MV-4-11 (cell line): ENCODE data around the gene MEAK7.

ENCODE experiments used
- DNase-seq: peaks from one replicate; lab custom pipeline; 2025; lab: John Stamatoyannopoulos, UW

Gene MEAK7

DNA sequence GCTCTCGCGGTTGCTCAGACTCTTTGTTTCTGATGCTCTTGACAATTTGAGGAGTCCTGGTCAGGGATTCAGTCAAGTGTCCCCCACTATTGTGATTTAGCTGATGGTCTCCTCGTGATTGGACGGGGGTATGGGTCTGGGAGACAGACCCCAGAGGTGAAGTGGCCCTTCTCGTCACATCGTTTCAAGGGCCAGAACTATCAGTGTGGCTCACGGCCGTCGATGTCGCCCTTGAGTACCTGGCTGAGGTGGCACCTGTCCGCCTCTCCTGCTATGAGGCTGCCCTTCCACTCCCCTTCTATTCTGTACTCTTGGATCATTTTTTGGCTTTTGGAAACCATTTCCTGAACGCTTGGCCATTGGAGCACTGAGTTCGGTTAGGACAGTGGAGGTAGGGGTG lies 7.4 kb upstream of the MEAK7 start:
- DNase-seq, result no peak

GRCh38 chr16:84511180-84511800 lies 6.8 kb upstream of the MEAK7 start:
- DNase-seq, result peak; percentile 73

GRCh38 chr16:84509032-84509950 lies 4.8 kb upstream of the MEAK7 start:
- DNase-seq, result no peak

- no peak for DNase-seq
Measured at GRCh38 chr16:84508502-84508901, 4.0 kb upstream of the MEAK7 start.

DNA sequence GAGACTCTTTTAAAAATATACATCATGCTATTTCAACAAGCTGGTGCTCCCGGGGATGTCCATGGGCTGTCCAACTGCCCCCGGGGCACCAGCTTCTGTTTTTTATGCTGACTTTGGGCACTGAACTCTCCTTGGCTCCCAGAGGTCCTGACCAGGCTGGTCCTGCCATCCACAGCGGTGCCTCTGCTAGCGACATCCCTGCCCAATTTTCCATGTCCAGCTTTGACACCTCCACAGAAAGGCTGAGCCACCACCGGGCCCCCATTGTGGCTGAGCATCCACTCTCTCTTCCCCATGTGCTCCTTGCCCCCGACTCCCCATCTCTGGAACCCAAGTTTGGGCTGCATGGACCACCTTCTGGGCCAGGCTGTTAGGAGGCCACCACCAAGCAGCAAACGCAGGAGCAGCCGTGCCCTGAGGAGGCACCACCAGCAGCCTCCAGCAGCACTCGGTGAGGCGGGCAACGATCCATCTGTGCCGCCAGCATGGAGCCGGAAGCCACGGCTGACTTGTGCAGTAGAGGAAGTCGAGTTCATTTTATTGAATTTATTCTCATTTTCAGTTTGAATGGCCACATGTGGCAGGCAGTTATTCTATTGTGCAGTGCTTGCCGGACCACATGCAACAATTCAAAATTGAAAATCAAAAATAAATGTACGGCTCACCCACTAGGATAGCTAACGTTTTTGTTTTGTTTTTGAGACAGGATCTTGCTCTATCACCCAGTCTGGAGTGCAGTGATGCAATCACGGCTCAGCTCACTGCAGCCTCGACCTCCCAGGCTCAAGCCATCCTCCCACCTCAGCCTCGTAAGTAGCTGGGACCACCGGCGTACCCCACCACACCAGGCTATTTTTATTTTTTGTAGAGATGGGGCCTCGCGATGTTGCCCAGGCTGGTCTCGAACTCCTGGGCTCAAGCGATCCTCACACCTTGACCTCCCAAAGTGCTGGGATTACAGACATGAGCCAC lies 2.8 kb upstream of the MEAK7 start:
- DNase-seq, result peak; percentile 44

- DNase-seq, result no peak
Measured at GRCh38 chr16:84505249-84506187, 1.1 kb upstream of the MEAK7 start.

- no peak for DNase-seq
Measured at GRCh38 chr16:84503751-84504395, 586 bp downstream of the MEAK7 start.

GRCh38 chr16:84502581-84502980 lies 1.9 kb downstream of the MEAK7 start:
- no peak for DNase-seq

GRCh38 chr16:84502075-84502474 lies 2.4 kb downstream of the MEAK7 start:
- no peak for DNase-seq

DNA sequence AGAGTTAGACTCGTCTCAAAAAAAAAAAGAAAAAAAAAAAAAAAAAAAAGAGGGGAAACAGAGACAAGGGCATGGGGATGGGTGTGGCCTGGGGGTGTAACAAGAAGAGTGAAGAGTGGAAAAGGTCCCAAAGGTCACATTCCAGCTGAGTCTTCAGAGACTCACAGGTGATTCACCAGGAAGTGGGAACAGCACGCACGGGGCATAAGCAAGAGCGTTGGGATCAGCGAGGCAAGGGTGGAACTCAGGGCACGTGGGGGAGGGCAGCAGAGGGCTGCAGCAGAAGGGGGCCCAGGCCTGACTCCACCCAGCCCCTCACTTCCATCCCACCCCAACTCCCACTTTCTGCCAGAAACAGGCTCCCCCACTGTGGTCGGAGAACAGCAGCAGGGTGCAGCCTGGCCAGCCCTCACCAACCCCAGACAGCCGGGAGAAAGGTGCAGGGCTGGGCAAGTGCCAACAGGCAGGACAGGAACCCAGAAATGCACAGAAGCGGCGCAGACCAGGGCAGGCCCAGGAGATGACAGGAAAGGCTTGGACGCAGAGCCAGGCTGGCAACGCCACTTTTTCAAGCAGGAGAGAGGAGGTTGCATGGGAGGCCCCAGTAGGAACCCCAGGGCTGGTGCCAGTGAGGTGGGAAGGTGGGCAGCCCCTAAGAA lies 3.3 kb downstream of the MEAK7 start:
- no peak for DNase-seq

- DNase-seq, result no peak
Measured at GRCh38 chr16:84500531-84500930, 3.9 kb downstream of the MEAK7 start.

DNA sequence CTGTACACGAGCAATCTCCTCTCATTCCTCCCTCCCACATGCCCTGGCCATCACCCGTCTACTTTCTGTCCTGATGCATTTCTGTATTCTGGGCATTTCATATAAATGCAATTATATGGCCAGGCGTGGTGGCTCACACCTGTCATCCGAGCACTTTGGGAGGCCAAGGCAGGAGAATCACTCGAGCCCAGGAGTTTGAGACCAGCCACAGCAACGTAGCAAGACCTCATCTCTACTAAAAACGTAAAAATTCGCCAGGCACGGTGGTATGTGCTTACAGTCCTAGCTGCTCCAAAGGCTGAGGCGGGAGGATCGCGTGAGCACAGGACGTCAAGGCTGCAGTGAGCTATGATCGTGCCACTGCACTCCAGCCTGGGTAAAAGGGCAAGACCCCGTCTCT lies 4.8 kb downstream of the MEAK7 start:
- no peak for DNase-seq

GRCh38 chr16:84498859-84499620 lies 5.4 kb downstream of the MEAK7 start:
- DNase-seq, result no peak

- DNase-seq, result no peak
Measured at GRCh38 chr16:84498223-84498610, 6.2 kb downstream of the MEAK7 start.

- DNase-seq, result no peak
Measured at GRCh38 chr16:84497418-84498222, 6.8 kb downstream of the MEAK7 start.

DNA sequence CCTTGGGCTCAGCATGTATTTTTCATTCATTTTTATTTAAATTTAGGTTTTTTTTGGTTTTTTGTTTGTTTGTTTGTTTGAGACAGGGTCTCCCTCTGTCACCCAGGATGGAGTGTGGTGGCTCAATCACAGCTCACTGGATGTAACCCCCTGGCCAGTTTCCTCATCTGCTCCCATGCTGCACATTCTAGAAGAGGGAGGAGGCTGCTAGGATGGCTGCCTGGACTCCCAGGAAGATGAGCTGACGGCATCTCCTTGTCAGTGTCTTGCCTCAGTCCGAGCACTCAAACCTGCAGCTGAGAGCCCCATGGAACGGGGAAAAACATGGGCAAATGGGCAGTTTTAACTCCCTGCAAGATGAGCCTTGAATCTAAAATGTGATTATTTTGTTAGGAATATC lies 7.5 kb downstream of the MEAK7 start:
- no peak for DNase-seq

GRCh38 chr16:84495506-84495905 lies 9.0 kb downstream of the MEAK7 start:
- DNase-seq, result no peak

DNA sequence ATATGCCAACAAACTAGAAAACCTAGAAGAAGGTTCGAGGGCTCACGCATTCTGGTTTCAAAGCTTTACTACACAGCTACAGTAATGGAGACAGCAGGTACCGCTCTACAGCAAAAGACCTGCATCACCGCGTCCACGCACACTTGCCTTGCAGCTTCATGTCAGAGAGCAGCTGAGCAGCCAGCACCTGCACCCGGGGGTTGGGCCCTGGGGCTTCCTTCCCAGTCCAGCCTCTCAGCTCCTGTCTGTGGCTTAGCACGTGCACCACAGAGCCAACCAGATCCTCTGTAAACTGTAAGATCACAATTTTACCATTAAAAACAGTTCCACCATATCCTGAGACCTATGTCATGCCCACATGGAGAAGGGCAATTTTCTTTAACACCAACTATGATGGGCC lies 15.3 kb downstream of the MEAK7 start:
- no peak for DNase-seq

DNA sequence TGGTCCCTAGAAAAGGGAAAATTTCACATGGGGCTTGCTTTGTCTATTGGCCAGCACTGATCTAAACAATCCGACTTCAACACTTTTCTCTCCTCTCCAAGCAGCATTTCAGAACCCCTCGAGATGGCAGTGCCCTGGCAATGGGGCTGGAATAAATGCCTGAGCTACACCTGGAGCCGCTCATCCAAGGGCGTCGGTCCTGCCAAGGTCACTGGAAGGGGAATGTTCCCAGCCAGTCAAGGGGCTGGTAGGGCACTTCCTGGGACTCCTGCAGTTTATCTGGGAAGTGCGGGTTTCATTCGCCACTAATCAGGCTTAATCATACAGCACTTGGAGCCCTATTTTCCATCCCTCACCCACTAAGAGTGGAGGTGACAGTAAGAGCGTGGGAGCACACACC lies 17.1 kb downstream of the MEAK7 start:
- no peak for DNase-seq
